ENCODE measurements around the gene APBB2.

Gene APBB2

GRCh38 chr4:41013746-41014145 lies 200.6 kb downstream of the APBB2 start:
- TF ChIP-seq CTCF (IDR thresholded peaks at IDR 0.05; ENCODE audit: extremely low read depth, missing control alignments), result no peak
- no peak for DNase-seq (ENCODE audit: low spot score)

GRCh38 chr4:41012911-41013310 lies 201.4 kb downstream of the APBB2 start:
- DNase-seq (ENCODE audit: low spot score), result no peak
- TF ChIP-seq CTCF (IDR thresholded peaks at IDR 0.05; ENCODE audit: extremely low read depth, missing control alignments), result no peak

GRCh38 chr4:41012293-41012692 lies 202.0 kb downstream of the APBB2 start:
- DNase-seq (ENCODE audit: low spot score), result no peak
- no peak for TF ChIP-seq CTCF (IDR thresholded peaks at IDR 0.05; ENCODE audit: extremely low read depth, missing control alignments)

GRCh38 chr4:41009411-41009810 lies 204.9 kb downstream of the APBB2 start:
- no peak for DNase-seq (ENCODE audit: low spot score)
- no peak for TF ChIP-seq CTCF (IDR thresholded peaks at IDR 0.05; ENCODE audit: extremely low read depth, missing control alignments)

GRCh38 chr4:41006141-41006540 lies 208.2 kb downstream of the APBB2 start:
- TF ChIP-seq CTCF (IDR thresholded peaks at IDR 0.05; ENCODE audit: extremely low read depth, missing control alignments), result no peak
- no peak for DNase-seq (ENCODE audit: low spot score)

- TF ChIP-seq CTCF (IDR thresholded peaks at IDR 0.05; ENCODE audit: extremely low read depth, missing control alignments), result no peak
- DNase-seq (ENCODE audit: low spot score), result no peak
Measured at GRCh38 chr4:41002309-41002708, 212.0 kb downstream of the APBB2 start.

- no peak for TF ChIP-seq CTCF (IDR thresholded peaks at IDR 0.05; ENCODE audit: extremely low read depth, missing control alignments)
- DNase-seq (ENCODE audit: low spot score), result no peak
Measured at GRCh38 chr4:41000356-41000755, 214.0 kb downstream of the APBB2 start.

All from GM20000 (cell line).